Dermis blood vessel endothelial cell (primary cell): Measurements from ENCODE around the gene NPFF. TPM values are rescaled to one million over a fixed set of nuclear protein-coding genes. Genes with fewer than 3 reads are reported as not detected.
"Not testable (repeated sequence)": the region's sequence is repeated elsewhere in the genome, so short reads cannot be mapped to it uniquely, and the experiment has no call there.

Experiments
- DNase-seq: peaks from one replicate; pipeline ENCODE4 v3.0.0; 2010
- total RNA-seq: library from RNA; depleted of rRNA; stranded (reverse); fragments of >200 nt; gene quantifications from 2 replicates; pipeline ENCODE4 v1.2.3, GENCODE V29; 2014

The NPFF gene
- total RNA-seq, result not detected in 2 replicates

- DNase-seq, result no peak
These were observed at the start of gene NPFF for GRCh38 chr12:53506881-53507602. Gene NPFF (minus strand): TSS chr12:53507484. CDS start chr12:53507474, 10 bp downstream.

GRCh38 chr12:53552361-53553327 lies 45.4 kb upstream of the NPFF start:
- DNase-seq, result no peak

GRCh38 chr12:53551889-53552291 lies 44.6 kb upstream of the NPFF start:
- DNase-seq, result no peak

- DNase-seq, result peak; percentile 16
These were observed 43.3 kb upstream of the NPFF start for GRCh38 chr12:53550595-53550994.

- not testable (repeated sequence) for DNase-seq
These were observed 42.8 kb upstream of the NPFF start for GRCh38 chr12:53550131-53550530.

GRCh38 chr12:53548354-53548753 lies 41.1 kb upstream of the NPFF start:
- DNase-seq, result not testable (repeated sequence)

GRCh38 chr12:53543539-53543938 lies 36.3 kb upstream of the NPFF start:
- DNase-seq, result peak; percentile 88

- DNase-seq, result no peak
These were observed 32.2 kb upstream of the NPFF start for GRCh38 chr12:53539526-53539925.

- DNase-seq, result peak; percentile 59
These were observed 31.0 kb upstream of the NPFF start for GRCh38 chr12:53538209-53538689.

- DNase-seq, result no peak
These were observed 29.7 kb upstream of the NPFF start for GRCh38 chr12:53536962-53537361.

- no peak for DNase-seq
These were observed 26.2 kb upstream of the NPFF start for GRCh38 chr12:53533471-53533870.

GRCh38 chr12:53532524-53533445 lies 25.5 kb upstream of the NPFF start:
- no peak for DNase-seq

GRCh38 chr12:53532021-53532420 lies 24.7 kb upstream of the NPFF start:
- DNase-seq, result no peak

- DNase-seq, result no peak
These were observed 23.6 kb upstream of the NPFF start for GRCh38 chr12:53530920-53531319.

GRCh38 chr12:53530061-53530460 lies 22.8 kb upstream of the NPFF start:
- DNase-seq, result no peak

GRCh38 chr12:53524476-53524875 lies 17.2 kb upstream of the NPFF start:
- no peak for DNase-seq

GRCh38 chr12:53523131-53523530 lies 15.8 kb upstream of the NPFF start:
- DNase-seq, result no peak

GRCh38 chr12:53518381-53518780 lies 11.1 kb upstream of the NPFF start:
- DNase-seq, result no peak

- DNase-seq, result no peak
These were observed 9.6 kb upstream of the NPFF start for GRCh38 chr12:53516758-53517455.

- no peak for DNase-seq
These were observed 8.0 kb upstream of the NPFF start for GRCh38 chr12:53515291-53515680.

- DNase-seq, result no peak
These were observed 7.5 kb upstream of the NPFF start for GRCh38 chr12:53514628-53515290.
